Measurements from ENCODE around the gene MANEAL.

MANEAL gene

DNA sequence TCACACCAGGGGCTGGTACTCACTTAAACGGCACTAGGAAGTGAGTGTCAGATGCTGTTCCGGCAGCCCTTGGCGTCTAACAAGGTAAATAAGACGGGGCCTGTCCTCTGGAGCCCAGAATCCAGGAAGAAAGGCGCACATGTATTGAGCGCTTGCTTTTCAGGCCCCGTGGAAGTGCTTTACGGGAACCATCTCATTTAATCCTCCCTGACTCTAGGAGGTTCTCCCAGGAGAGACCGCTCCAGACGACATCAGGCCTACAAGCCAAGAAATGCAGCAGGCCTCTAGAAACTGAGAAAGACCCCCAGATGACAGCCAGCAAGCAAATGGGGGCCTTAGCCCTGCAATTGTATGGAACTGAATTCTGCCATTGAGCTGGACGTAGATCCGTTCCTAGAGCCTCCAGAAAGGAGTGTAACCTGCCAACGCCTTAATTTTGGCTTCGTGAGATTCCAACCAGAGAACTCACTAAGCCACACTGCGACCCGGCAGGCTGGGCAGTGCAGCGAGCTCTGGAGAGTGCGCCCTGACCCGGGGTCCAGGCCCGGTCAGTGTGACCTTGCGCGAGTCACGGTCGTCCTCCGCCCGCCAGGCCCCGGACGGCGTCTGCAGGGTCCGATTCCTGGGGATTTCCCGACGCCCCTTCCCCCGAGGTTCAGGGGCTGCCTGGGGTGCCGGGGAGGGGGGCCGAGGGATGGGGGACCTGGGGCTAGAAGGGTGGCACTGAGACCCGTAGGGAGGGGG lies 532 bp upstream of the MANEAL start:
- DNase-seq: no peak

DNA sequence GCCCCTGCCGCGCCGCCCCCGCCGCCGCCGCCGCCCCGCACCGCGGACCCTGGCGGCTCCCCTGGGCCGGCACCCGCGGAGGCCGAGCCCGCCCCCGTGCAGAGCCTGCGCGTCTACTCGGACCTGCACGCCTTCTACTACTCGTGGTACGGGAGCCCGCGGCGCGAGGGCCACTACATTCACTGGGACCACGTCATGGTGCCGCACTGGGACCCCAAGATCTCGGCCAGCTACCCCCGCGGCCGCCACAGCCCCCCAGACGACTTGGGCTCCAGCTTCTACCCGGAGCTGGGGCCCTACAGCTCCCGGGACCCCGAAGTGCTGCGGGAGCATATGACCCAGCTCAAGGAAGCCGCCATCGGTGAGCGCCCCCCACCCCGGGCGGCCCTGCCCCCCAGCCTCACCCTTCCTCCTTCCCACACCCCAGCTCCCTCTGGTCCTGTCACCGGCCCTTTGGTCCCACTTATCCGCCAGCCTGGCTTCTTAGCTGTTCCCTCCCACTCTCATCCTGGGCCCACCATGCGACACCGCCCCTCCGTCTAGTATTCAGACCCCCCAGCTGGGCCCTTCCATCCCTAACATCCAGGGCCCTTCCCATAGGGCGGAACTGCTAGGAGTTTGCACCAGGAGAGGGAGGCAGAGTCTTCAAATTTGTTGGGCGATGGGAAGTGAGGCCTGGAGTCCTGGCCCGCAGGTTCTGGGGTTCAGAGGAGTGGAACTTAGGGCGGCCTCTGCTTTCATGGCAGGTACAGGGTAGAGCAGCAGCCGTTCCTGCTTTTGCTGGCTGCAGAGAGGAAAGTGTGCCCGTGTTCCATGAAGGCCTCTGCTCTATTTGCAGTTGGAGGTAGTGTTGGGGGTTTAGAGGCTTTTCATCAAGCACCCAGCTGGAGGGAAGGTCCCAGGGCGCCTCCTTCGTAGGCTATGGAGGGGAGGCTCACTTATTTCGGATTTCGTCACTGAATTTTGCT lies 1.0 kb downstream of the MANEAL start:
- DNase-seq: no peak

DNA sequence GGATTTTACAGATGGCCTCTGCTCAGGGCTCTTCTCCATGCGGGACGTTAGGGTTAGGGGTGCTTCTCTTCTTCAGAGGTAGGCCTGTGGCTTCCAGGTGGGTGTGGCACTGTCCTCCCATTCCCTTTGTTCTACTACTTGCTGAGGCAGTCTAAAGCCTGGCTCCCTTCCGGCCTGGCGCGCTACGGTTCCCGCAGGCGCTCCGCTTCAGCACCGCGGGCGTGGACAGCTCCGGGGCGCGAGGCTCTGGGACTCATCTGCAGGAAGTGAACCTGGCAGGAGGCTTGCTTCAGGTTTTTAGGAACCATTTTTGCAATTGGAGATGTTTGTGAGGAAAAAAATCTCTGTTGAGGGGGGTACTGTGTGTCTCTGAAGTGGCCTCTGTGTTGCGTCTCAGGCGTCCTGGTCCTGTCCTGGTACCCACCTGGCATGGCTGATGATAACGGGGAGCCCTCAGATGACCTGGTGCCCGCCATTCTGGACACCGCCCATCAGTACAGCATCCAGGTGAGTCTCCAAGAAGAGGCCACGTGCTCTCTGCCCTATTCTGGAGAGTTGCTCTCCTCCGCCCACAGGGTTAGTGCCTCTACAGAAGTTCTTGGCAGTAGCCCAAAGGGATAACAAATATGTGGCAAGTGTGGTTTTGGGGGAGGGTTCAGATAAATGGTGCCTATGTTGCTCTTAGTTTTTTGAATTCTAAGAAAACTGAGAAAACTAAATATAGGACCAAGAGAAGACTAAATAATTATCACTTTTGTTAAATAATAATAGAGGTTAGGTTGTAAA lies 1.9 kb downstream of the MANEAL start:
- no peak for DNase-seq

DNA sequence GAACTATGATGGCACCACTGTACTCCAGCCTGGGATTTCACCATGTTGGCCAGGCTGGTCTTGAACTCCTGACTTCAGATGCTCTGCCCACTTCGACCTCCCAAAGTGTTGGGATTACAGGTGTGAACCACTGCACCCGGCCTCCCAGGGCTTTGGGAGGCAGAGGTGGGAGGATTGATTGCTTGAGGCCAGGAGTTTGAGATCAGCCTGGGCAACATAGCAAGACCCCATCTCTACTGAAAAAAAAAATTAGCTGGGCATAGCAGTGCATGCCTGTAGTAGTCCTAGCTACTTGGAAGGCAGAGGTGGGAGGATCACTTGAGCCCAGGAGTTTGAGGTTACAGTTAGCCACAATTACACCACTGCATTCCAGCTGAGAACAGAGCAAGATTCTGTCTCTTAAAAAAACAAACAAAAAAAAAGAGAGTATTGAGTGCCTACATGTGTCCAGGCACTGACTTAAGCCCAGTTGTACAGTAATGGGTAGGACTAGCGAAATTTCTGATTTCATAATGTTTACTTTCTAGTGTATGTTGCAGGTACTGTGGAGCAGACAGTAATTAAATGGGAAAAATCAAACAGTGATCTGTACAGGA lies 4.2 kb downstream of the MANEAL start:
- DNase-seq: no peak

DNA sequence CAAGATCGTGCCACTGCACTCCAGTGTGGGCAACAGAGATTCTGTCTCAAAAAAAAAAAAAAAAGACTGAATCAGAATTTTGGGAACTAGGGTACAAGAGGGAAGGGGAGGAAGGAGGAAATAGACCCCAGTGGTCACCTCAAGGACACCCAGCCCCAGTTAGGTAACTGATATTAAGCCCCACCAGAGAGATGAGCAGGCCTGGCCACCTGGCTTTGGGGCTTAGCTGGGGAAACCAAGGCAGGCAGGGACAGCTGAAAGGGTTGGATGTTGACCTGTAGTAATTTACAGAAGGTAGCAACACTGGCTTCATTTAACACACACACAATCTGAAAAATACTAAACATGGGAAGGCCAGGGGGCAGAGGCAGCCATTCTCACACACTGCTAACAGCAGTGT lies 8.8 kb downstream of the MANEAL start:
- no peak for DNase-seq

DNA sequence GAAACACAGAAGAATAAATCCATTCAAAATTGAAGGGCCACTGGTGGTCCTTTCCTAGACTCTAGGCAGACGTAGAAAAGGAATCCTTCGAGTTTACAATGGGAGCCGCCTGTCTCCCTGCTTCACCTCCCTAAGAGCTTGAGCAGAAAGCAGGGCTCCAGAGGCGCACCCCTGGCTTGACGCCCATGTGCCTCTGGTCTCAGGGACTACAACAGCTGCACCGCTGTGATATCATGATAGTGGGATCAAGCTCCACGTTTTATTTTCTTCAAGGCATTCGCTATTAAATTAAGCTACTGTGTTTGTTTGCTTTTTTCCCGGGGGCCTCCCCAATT lies 13.5 kb downstream of the MANEAL start:
- no peak for DNase-seq

DNA sequence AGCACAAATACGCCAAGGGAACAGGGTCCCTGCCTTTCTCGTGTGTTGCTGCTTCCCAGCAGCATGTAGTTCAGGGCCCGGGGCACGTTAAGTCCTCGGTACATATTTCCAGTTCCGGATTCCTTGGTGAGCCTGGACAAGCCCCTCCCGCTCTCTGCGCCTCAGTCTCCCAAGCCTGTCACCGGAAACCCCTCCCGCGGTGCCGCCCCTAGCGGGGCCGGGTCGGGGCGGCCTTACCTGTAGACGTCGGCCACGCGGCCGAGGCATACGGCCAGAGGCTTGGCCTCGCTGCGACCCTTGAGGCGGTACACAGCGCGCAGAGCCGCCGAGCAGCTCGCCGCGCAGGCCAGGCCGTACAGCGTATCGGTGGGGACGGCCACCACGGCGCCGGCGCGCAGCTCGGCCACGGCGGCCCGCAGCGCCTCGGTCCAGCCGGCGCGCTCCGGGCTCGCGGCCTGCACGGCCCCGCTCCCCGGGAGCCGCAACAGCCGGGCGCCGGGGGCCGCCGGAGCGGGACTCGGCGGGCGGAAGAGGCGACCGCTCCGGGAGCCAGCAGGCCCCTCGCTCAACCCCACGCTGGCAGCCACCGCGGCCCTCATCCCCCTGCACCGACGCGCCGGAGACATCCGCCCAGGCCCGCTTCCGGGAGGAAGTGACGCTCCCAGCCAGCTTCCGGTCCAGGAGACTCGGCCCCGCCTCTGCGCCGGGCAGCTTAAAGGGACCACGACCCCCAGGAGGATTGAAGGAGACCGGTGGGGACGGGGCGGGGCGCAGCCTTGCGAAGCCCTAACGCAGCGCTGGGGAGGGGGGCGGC lies 14.1 kb downstream of the MANEAL start, which contains the start of the genes C1orf122 and YRDC:
Gene C1orf122 (plus strand): TSS at position 236 of the 814 bp plus-strand sequence. CDS start 615 bp downstream, outside the sequence.
Gene YRDC (minus strand): TSS at position 654 of the 814 bp plus-strand sequence. CDS start 28 bp downstream, at position 626.
- peak; percentile 97 for DNase-seq

DNA sequence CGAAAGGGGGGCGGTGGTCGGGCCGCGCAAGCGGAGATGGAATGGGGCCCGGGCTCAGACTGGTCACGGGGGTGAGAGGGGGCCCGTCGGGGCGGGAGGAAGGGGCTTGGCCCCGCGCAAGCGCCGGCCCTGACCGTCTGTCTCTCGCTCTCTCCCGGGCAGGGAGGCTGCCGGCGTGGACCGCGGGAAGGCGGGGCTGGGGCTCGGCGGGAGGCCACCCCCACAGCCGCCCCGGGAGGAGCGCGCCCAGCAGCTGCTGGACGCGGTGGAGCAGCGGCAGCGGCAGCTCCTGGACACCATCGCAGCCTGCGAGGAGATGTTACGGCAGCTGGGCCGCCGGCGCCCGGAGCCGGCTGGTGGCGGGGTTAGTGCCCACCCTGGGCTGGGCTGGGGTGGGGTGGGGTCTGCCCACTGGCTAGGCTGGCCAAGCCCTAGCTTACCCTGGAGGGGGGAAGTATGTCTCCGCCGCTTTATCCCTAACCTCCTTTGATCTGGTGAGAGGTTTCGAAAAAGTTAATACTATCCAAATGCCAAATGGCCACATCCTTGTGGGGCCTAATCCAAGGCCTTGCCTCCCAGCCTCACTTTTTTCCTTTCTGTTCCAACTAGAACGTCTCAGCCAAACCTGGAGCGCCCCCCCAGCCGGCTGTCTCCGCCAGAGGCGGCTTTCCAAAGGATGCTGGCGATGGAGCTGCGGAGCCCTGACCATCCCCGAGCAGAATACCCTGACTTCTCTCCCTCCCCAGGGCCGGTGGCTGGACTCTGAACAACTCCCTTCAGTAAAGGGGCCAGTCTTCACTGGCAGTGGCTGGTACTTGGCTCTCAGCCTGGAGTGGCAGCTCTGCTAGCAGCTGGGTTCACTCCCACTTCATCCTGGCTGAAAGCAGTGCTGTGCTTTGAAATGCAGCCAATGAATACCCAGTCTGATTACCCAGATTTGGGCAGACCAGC lies 15.0 kb downstream of the MANEAL start:
- DNase-seq: peak; percentile 81

DNA sequence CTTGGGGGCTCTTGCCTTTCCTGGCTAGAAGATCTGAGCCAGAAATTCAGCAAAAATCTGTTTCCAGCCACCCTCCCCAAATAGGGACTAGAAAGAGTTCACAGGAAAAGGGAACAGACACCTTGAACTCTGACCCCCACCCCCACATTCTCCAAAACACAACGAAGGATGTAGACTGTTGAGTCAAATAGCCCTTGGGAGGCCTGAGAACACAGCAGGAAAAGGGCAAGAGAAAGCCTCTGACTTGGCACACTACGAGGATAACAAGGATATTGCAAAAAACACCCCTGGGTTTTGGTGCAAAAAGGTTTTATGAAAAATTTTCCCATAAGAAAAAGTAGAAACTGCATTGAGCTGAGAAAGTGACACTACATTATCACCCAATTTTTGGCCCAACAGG lies 16.3 kb downstream of the MANEAL start:
- no peak for DNase-seq

DNA sequence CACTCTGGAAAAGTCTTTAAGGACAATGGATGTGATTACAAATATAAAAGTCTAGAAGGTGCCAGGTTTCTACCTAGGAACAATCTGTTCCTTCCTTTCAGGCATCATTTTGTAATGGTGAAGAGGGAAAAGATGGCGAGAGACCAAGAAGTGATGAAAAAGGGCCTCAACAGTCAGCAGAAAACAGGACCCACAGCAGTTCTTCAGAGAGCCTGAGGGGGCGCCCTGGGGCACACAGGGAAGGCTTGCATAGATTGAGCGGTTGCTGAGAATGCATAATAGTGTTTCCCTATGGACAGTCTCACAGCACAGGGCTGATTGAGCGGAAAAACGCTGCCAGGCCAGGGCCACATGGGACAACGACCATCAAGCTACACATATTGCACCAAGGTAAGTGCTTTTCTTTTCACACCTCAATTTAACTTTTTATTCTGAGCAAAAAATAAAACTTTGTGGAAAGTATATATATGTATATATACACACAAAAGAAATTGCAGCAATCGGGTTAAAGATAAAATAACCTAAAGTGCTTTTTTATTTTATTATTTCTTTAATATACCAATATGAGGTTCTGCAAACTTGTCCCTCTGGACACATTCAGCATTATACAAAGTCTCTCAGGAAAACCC lies 17.5 kb downstream of the MANEAL start:
- DNase-seq: peak; percentile 74

DNA sequence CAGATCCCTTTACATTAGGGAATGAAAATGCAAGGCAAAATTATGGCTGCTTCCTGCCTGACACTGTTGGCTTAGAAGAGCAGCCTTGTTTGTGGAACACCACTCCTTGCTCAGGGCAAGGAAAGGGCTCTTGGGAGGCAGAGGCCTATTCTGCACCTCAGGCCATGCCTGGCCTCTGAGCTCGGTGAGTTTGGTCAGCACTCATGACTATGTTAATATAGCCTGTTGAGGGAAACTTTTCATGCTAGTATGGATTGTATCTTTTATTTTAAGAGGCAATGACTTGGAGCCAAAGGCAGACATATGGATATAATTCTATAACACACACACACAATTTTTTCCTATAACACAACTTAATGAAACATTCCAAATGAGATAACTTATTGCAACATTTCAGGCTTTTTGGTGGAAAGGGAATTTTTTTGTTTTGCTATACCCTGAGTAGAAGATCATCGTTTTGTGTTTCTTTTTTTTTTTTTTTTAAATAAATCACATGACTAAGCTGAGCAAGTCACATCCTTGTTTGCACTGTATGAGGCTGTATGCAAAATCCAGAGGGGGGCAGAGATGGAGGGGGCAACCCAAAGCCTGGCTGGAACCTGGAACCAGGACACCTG lies 20.0 kb downstream of the MANEAL start:
- no peak for DNase-seq

DNA sequence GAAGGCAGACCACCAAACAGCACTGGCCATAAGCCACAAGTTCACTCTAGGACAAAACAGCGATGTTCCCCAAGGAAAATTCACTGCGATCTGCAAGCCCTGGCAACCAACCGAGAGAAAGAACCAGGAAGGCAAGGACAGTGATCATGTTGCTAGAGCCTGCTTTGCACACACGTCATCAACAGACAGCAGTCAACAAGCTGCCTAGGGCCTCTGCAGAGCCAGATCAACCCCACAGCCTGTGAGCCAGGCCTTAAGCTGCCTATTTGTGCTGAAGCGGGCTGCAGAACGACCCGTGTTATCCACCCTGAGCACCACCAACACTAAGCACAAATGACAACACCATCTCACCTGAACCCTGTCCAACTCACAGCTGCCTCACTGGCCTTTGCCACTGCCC lies 20.6 kb downstream of the MANEAL start:
- no peak for DNase-seq

DNA sequence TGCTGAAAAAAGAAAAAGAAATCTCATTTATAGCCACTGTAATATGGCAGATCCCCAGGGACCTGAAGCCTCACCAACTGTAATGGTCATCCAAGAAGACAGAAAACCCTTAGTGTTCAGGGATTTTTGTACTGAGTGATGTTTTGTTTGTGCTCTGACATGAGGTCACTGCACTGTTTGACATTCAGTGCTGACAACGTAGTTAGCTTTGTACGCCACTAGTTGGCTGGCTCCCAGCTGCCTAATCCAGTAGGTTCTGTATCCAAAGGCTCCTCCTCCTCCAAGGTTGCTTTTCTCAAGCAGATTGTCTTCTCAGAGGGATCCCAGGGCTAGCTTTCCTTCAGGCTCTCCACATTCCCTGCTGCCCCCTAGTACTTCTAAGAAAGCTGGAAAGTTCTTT lies 23.8 kb downstream of the MANEAL start:
- DNase-seq: no peak

DNA sequence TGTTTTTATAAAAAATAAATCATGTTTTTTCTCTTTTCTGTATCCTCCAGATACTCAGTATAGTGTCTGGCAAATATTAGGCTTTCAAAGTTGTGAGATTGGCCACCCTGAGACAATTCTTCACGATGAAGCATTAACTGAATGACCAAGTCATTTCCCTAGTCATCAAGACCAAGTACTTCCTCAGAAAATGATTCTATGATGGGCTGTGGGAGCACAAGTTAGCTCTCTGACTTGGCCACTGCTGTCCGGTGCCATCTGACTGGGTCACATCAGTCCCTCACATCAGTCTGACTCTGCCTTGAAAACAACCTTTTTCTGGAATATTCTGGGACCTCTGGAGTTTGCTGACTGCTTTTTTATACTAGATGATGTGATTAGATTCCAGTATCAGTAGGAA lies 27.8 kb downstream of the MANEAL start:
- no peak for DNase-seq

DNA sequence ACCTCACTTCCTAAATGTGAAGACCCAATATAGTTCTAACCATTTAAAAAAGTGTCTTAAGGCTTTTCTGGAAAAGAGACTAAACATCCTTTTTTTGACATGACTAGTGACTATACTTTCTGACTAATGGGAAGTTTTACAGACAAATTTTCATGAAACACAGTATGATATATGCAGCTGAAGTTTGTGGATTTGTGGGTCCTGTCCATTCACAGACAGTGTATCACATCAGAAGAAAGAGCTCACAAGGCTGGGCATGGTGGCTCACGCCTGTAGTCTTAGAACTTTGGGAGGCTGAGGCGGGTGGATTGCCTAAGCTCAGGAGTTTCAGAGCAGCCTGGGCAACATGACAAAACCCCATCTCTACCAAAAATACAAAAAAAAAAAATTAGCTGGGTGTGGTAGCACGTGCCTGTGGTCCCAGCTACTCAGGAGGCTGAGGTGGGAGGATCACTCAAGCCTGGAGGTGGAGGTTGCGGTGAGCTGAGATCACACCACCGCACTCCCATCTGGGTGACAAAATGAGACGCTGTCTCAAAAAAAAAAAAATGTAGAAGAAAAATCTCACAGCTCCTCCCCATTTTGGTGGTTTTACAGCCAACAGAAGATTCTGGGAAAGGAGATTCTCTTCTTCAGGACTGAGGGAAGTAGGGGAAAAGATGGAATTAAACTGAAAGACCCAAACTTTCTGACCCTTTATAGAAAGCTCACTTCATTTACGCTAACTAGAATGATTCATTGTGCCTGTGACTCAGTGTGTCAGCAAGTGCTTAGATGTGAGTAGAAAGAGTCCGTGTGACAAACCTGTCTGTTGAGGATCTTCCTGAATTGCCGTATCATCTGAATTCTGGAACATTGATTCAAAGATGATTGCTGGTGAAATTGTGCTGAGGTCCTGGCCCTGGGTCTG lies 29.5 kb downstream of the MANEAL start:
- DNase-seq: no peak

DNA sequence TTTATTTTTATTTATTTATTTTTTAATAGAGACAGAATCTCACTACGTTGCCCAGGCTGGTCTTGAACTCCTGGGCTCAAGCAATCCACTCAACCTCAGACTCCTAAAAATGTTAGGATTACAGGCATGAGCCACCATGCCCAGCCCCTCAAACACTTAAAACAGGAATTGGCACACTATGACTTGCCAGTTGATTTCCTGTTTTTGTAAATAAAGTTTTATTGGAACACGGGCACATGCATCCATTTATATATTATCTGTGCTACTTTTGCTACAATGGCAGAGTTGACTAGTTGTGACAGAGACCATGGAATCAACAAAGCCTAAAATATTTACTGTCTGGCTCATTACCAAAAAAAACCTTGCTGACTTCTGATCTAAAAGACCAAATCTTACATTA lies 30.4 kb downstream of the MANEAL start:
- DNase-seq: no peak

DNA sequence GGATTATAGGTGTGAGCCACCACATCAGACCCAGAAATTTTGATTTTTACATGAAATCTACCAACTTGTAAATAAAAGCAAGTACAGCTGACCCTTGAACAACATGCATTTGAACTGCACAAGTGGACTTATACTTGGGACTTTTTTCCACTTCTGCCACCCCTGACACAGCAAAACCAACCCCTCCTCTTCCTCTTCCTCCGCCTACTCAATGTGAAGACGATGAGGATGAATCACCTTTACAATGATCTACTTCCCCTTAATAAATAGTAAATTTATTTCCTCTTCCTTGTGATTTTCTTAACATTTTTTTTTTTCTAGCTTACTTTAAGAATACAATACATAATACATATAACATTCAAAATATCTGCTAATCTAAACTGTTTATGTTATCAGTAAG lies 31.9 kb downstream of the MANEAL start:
- DNase-seq: no peak

DNA sequence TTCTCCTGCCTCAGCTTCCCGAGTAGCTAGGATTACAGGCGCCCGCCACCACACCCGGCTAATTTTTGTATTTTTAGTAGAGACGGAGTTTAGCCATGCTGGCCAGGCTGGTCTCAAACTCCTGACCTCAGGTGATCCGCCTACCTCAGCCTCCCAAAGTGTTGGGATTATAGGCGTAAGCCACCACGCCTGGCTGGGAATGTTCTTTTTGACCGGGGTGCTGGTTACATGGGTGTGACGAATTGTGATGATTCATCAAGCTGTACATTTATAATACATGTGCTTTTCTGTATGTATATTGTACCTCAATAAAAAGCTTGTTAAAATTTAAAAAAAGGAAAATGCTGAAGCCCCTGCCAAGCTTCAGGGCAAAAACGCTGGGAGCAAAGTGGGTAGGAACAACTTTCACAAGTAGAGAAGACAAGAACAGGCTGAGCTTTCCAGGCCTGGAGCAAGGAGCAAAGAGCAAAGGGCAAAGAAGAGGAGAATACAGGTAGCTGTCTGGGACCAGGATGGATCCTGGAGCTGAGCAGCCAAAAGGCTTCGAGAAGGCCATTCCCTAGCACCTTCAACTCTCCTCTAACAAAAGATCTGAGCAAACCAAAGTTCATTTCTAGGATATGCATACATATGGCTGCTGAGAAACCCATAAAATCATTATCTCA lies 34.9 kb downstream of the MANEAL start:
- DNase-seq: no peak
